DND-41 (cell line): ENCODE data around the gene NPW.

Experiments
- CTCF ChIP-seq: IDR thresholded peaks from 2 replicates; pipeline ENCODE4 v1.5.1; 2012; ENCODE audit warnings: borderline replicate concordance, low read length, moderate library complexity, mild to moderate bottlenecking; ENCODE audit not compliant: poor library complexity, severe bottlenecking; ENCODE audit errors: extremely low read depth
- EZH2 ChIP-seq: IDR thresholded peaks from 3 replicates; pipeline ENCODE4 v1.6.1; 2012; ENCODE audit warnings: borderline replicate concordance, low read depth, mild to moderate bottlenecking, moderate library complexity, low read length, inconsistent platforms; ENCODE audit not compliant: severe bottlenecking

GRCh38 chr16:1975432-1976215 lies 44.0 kb upstream of the NPW start:
- no peak for TF ChIP-seq EZH2
- no peak for TF ChIP-seq CTCF
